Measurements from ENCODE around the gene JPT1.
"Not testable (repeated sequence)": the region's sequence is repeated elsewhere in the genome, so short reads cannot be mapped to it uniquely, and the experiment has no call there.

JPT1 gene

GRCh38 chr17:75158480-75158879 is 4.2 kb upstream of the JPT1 start:
- DNase-seq (ENCODE audit: low read depth in 1 of 2, low spot score in 1 of 2) = not testable (repeated sequence)

GRCh38 chr17:75155191-75155601 is 884 bp upstream of the JPT1 start:
- DNase-seq (ENCODE audit: low read depth in 1 of 2, low spot score in 1 of 2) = no peak

- DNase-seq (ENCODE audit: low read depth in 1 of 2, low spot score in 1 of 2) = no peak
Measured at GRCh38 chr17:75153780-75154194, 525 bp downstream of the JPT1 start.

GRCh38 chr17:75152922-75153779 is 1.2 kb downstream of the JPT1 start:
- DNase-seq (ENCODE audit: low read depth in 1 of 2, low spot score in 1 of 2) = no peak

GRCh38 chr17:75152523-75152921 is 1.8 kb downstream of the JPT1 start:
- DNase-seq (ENCODE audit: low read depth in 1 of 2, low spot score in 1 of 2) = no peak

- DNase-seq (ENCODE audit: low read depth in 1 of 2, low spot score in 1 of 2) = no peak
Measured at GRCh38 chr17:75151930-75152329, 2.4 kb downstream of the JPT1 start.

GRCh38 chr17:75147878-75148546 is 6.3 kb downstream of the JPT1 start:
- no peak for DNase-seq (ENCODE audit: low read depth in 1 of 2, low spot score in 1 of 2)

GRCh38 chr17:75146592-75146991 is 7.7 kb downstream of the JPT1 start:
- no peak for DNase-seq (ENCODE audit: low read depth in 1 of 2, low spot score in 1 of 2)

- no peak for DNase-seq (ENCODE audit: low read depth in 1 of 2, low spot score in 1 of 2)
Measured at GRCh38 chr17:75144816-75145512, 9.3 kb downstream of the JPT1 start.

GRCh38 chr17:75142236-75142971 is 11.9 kb downstream of the JPT1 start:
- no peak for DNase-seq (ENCODE audit: low read depth in 1 of 2, low spot score in 1 of 2)

GRCh38 chr17:75138519-75138918 is 15.8 kb downstream of the JPT1 start:
- DNase-seq (ENCODE audit: low read depth in 1 of 2, low spot score in 1 of 2) = no peak

GRCh38 chr17:75137762-75138161 is 16.6 kb downstream of the JPT1 start:
- not testable (repeated sequence) for DNase-seq (ENCODE audit: low read depth in 1 of 2, low spot score in 1 of 2)

GRCh38 chr17:75135946-75136345 is 18.4 kb downstream of the JPT1 start:
- DNase-seq (ENCODE audit: low read depth in 1 of 2, low spot score in 1 of 2) = no peak

- no peak for DNase-seq (ENCODE audit: low read depth in 1 of 2, low spot score in 1 of 2)
Measured at GRCh38 chr17:75135452-75135851, 18.9 kb downstream of the JPT1 start.

GRCh38 chr17:75133607-75134347 is 20.5 kb downstream of the JPT1 start:
- not testable (repeated sequence) for DNase-seq (ENCODE audit: low read depth in 1 of 2, low spot score in 1 of 2)

GRCh38 chr17:75133001-75133400 is 21.3 kb downstream of the JPT1 start:
- DNase-seq (ENCODE audit: low read depth in 1 of 2, low spot score in 1 of 2) = no peak

GRCh38 chr17:75132018-75133000 is 22.0 kb downstream of the JPT1 start:
- not testable (repeated sequence) for DNase-seq (ENCODE audit: low read depth in 1 of 2, low spot score in 1 of 2)

GRCh38 chr17:75131278-75132017 is 22.9 kb downstream of the JPT1 start, which contains the start of gene NT5C:
NT5C (minus strand) TSS chr17:75131742; CDS start chr17:75131707, 35 bp downstream.
- DNase-seq (ENCODE audit: low read depth in 1 of 2, low spot score in 1 of 2) = peak; percentile 45 to 63
